GM23338 (cell line): ENCODE results near the gene ERGIC3. TPM values are rescaled to one million over a fixed set of nuclear protein-coding genes. Genes with fewer than 3 reads are reported as not detected.
A peak's percentile ranks its signal among the peaks of the same experiment; 100 is the strongest.

Experiments used
- ATAC-seq: fragments of 200-7000 bp; cut with Tn5 transposase; 3 replicates; pipeline ENCODE4 v1.9.1; 2020
- DNase-seq: peaks from one replicate; pipeline ENCODE4 v3.0.0-alpha.2; 2015; ENCODE audit warnings: low spot score
- H2AFZ ChIP-seq: fragments of 200-600 bp; sonication (generic); 2 replicates; pipeline ENCODE4 v1.8.0; 2016; ENCODE audit warnings: antibody characterized with exemption, mild to moderate bottlenecking, moderate library complexity
- H3F3A ChIP-seq: fragments of 200-600 bp; sonication (generic); replicated peaks from 2 replicates; pipeline ENCODE4 v1.8.0; 2017; ENCODE audit warnings: antibody characterized with exemption, mixed run types, low read depth
- H3K27ac ChIP-seq: fragments of 200-600 bp; sonication (generic); 2 replicates; pipeline ENCODE4 v1.6.1; 2016; ENCODE audit warnings: low read depth
- H3K27me3 ChIP-seq: fragments of 200-600 bp; sonication (generic); 2 replicates; pipeline ENCODE4 v1.8.0; 2016; ENCODE audit warnings: mild to moderate bottlenecking, mixed run types, moderate library complexity; ENCODE audit not compliant: insufficient read depth
- H3K36me3 ChIP-seq: fragments of 200-600 bp; sonication (generic); 2 replicates; pipeline ENCODE4 v1.8.0; 2016; ENCODE audit warnings: mild to moderate bottlenecking; ENCODE audit not compliant: insufficient read depth
- H3K4me1 ChIP-seq: fragments of 200-600 bp; sonication (generic); 2 replicates; pipeline ENCODE4 v1.8.0; 2016; ENCODE audit warnings: mild to moderate bottlenecking, moderate library complexity; ENCODE audit not compliant: insufficient read depth
- H3K4me2 ChIP-seq: fragments of 200-600 bp; sonication (generic); 2 replicates; pipeline ENCODE4 v1.7.1; 2017; ENCODE audit warnings: mixed run types
- H3K4me3 ChIP-seq: fragments of 200-600 bp; sonication (generic); 2 replicates; pipeline ENCODE4 v1.6.1; 2016; ENCODE audit warnings: mixed run types
- H3K79me2 ChIP-seq: fragments of 200-600 bp; sonication (generic); replicated peaks from 2 replicates; pipeline ENCODE4 v1.8.0; 2017; ENCODE audit warnings: mild to moderate bottlenecking; ENCODE audit not compliant: insufficient read depth
- H3K9me2 ChIP-seq: fragments of 200-600 bp; sonication (generic); 2 replicates; pipeline ENCODE4 v1.8.0; 2017; ENCODE audit not compliant: insufficient read depth
- H4K20me1 ChIP-seq: fragments of 200-600 bp; sonication (generic); replicated peaks from 2 replicates; pipeline ENCODE4 v1.8.0; 2017; ENCODE audit warnings: mild to moderate bottlenecking; ENCODE audit not compliant: insufficient read depth
- H3K27ac Mint-ChIP-seq: 2 replicates; pipeline ENCODE4 v1.8.0; 2020; ENCODE audit warnings: inconsistent platforms, mild to moderate bottlenecking, moderate library complexity, mixed read lengths
- H3K27me3 Mint-ChIP-seq: 3 replicates; pipeline ENCODE4 v1.8.0; 2022; ENCODE audit warnings: low read depth, mild to moderate bottlenecking, moderate library complexity, mixed read lengths, inconsistent platforms; ENCODE audit not compliant: insufficient read depth, poor library complexity
- H3K36me3 Mint-ChIP-seq: 3 replicates; pipeline ENCODE4 v1.8.0; 2021; ENCODE audit warnings: low read depth, mild to moderate bottlenecking, inconsistent platforms, moderate library complexity, mixed read lengths
- H3K4me1 Mint-ChIP-seq: 3 replicates; pipeline ENCODE4 v1.8.0; 2020; ENCODE audit warnings: mild to moderate bottlenecking, inconsistent platforms, mixed read lengths
- H3K4me3 Mint-ChIP-seq: 3 replicates; pipeline ENCODE4 v1.8.0; 2021; ENCODE audit warnings: moderate library complexity, mild to moderate bottlenecking, inconsistent platforms, mixed read lengths
- H3K9me3 Mint-ChIP-seq: 3 replicates; pipeline ENCODE4 v1.8.0; 2020; ENCODE audit warnings: moderate library complexity, mild to moderate bottlenecking, inconsistent platforms, mixed read lengths
- JUNB ChIP-seq: IDR thresholded peaks from one replicate; pipeline ENCODE4 v1.6.1; 2016; ENCODE audit warnings: antibody characterized with exemption; ENCODE audit not compliant: unreplicated experiment
- POLR2AphosphoS5 ChIP-seq: IDR thresholded peaks from 2 replicates; pipeline ENCODE4 v1.6.1; 2016; ENCODE audit warnings: antibody characterized with exemption, low read depth
- REST ChIP-seq: IDR thresholded peaks from one replicate; pipeline ENCODE4 v1.6.1; 2018; ENCODE audit warnings: antibody characterized with exemption; ENCODE audit not compliant: unreplicated experiment
- ZNF114 ChIP-seq: fragments of 250-450 bp; sonication (Bioruptor Pico); IDR thresholded peaks from 2 replicates; pipeline ENCODE4 v1.5.0; 2020; ENCODE audit warnings: mild to moderate bottlenecking, moderate library complexity
- ZNF331 ChIP-seq: fragments of 250-450 bp; sonication (Bioruptor Pico); IDR thresholded peaks from 2 replicates; pipeline ENCODE4 v1.5.0; 2020; ENCODE audit warnings: low read depth, mild to moderate bottlenecking, moderate library complexity
- polyA plus RNA-seq: library from polyadenylated mRNA; unstranded; fragments of >200 nt; fragmentation: Nextera tagmentation; extraction: Ambion mirVana; gene quantifications from 2 replicates; pipeline ENCODE4 v1.2.1, GENCODE V29; 2016
- total RNA-seq: library from RNA; depleted of rRNA; stranded (reverse); fragments of >200 nt; shearing (Covaris generic); gene quantifications from 2 replicates; pipeline ENCODE4 v1.2.3, GENCODE V29; 2014
- TF ChIP-seq, protein P1 (sequence below), 2 experiments: fragments of 200-600 bp in 1 of 2; sonication (generic) in 1 of 2; conservative IDR thresholded peaks; 2 replicates each; pipeline versions ENCODE4 v1.5.1 to v1.6.1; 2016 to 2017; ENCODE audit warnings: antibody characterized with exemption in 2 of 2, low read depth in 2 of 2, mild to moderate bottlenecking in 2 of 2, moderate library complexity in 1 of 2
- TF ChIP-seq, protein P2 (sequence below): IDR thresholded peaks from 2 replicates; pipeline ENCODE4 v1.6.1; 2016; ENCODE audit warnings: antibody characterized with exemption

The ERGIC3 gene
- total and polyA plus RNA-seq, 2 experiments from 2014 or later, result 139 to 147 TPM

- Histone ChIP-seq H3K4me1 (no peaks in the 10 kb centered on the region), H4K20me1 (no peaks in the 10 kb centered on the region; the same call in 1 of the 2 replicates), H3F3A (no peaks in the 10 kb centered on the region), H2AFZ (no peak overlapping the region), H3K9me2 (no peaks in the 10 kb centered on the region), H3K27ac (no peak overlapping the region), H3K79me2 (no peaks in the 10 kb centered on the region), H3K4me2 (no peak overlapping the region), H3K36me3 (no peaks in the 10 kb centered on the region; the same call in 1 of the 2 replicates), H3K27me3 (no peaks in the 10 kb centered on the region), H3K4me3 (no peak overlapping the region)
- ATAC-seq (peak; percentile 42), DNase-seq (peak; percentile 45)
- no peak overlapping the region for H3K27ac Mint-ChIP-seq
- H3K4me1 Mint-ChIP-seq, result no peaks in the 10 kb centered on the region
- peaks cover 25% of the 10 kb centered on the region for H3K36me3 Mint-ChIP-seq
- peaks cover 8% of the 10 kb centered on the region for H3K27me3 Mint-ChIP-seq
- TF ChIP-seq ZNF114 (no peak), POLR2AphosphoS5 (no peak), ZNF331 (CRISPR knock-in tag) (no peak), JUNB (no peak)
- TF ChIP-seq, protein P1, sequence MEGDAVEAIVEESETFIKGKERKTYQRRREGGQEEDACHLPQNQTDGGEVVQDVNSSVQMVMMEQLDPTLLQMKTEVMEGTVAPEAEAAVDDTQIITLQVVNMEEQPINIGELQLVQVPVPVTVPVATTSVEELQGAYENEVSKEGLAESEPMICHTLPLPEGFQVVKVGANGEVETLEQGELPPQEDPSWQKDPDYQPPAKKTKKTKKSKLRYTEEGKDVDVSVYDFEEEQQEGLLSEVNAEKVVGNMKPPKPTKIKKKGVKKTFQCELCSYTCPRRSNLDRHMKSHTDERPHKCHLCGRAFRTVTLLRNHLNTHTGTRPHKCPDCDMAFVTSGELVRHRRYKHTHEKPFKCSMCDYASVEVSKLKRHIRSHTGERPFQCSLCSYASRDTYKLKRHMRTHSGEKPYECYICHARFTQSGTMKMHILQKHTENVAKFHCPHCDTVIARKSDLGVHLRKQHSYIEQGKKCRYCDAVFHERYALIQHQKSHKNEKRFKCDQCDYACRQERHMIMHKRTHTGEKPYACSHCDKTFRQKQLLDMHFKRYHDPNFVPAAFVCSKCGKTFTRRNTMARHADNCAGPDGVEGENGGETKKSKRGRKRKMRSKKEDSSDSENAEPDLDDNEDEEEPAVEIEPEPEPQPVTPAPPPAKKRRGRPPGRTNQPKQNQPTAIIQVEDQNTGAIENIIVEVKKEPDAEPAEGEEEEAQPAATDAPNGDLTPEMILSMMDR (conservative IDR thresholded peaks at IDR 0.05; ENCODE audit: low read depth in 2 of 2), result peak; percentile 72 to 79
- H3K4me3 Mint-ChIP-seq, result no peak overlapping the region
- no peaks in the 10 kb centered on the region for H3K9me3 Mint-ChIP-seq
Observed at GRCh38 chr20:35511814-35512420, 30.0 kb upstream of the ERGIC3 start.

- Histone ChIP-seq H3K4me3 (no peak overlapping the region), H3K27me3 (no peaks in the 10 kb centered on the region), H3K4me2 (no peak overlapping the region), H2AFZ (no peak overlapping the region), H3K79me2 (no peaks in the 10 kb centered on the region), H3K27ac (no peak overlapping the region), H4K20me1 (no peaks in the 10 kb centered on the region), H3K4me1 (no peaks in the 10 kb centered on the region), H3F3A (no peaks in the 10 kb centered on the region), H3K9me2 (no peaks in the 10 kb centered on the region), H3K36me3 (no peaks in the 10 kb centered on the region; the same call in 1 of the 2 replicates)
- no peak overlapping the region for H3K27ac Mint-ChIP-seq
- H3K4me3 Mint-ChIP-seq, result no peak overlapping the region
- H3K9me3 Mint-ChIP-seq, result no peaks in the 10 kb centered on the region
- no peaks in the 10 kb centered on the region for H3K4me1 Mint-ChIP-seq
- DNase-seq (no peak), ATAC-seq (no peak)
- peaks cover 16% of the 10 kb centered on the region for H3K27me3 Mint-ChIP-seq
- H3K36me3 Mint-ChIP-seq, result peaks cover 13% of the 10 kb centered on the region; the same call in 2 of the 3 replicates
- TF ChIP-seq, protein P1 (conservative IDR thresholded peaks at IDR 0.05; ENCODE audit: low read depth in 2 of 2), result no peak
- TF ChIP-seq ZNF331 (CRISPR knock-in tag), result no peak
- TF ChIP-seq, protein P2, sequence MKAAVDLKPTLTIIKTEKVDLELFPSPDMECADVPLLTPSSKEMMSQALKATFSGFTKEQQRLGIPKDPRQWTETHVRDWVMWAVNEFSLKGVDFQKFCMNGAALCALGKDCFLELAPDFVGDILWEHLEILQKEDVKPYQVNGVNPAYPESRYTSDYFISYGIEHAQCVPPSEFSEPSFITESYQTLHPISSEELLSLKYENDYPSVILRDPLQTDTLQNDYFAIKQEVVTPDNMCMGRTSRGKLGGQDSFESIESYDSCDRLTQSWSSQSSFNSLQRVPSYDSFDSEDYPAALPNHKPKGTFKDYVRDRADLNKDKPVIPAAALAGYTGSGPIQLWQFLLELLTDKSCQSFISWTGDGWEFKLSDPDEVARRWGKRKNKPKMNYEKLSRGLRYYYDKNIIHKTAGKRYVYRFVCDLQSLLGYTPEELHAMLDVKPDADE, result no peak
- no peak for TF ChIP-seq REST
Observed at GRCh38 chr20:35514371-35514932, 27.4 kb upstream of the ERGIC3 start.
